H1 (cell line): ENCODE results near the gene PRKAG1. TPM values are rescaled to one million over a fixed set of nuclear protein-coding genes. Genes with fewer than 3 reads are reported as not detected.

ENCODE experiments used
- ASH2L ChIP-seq: fragments of 200-600, 300-600 bp; sonication (generic); IDR thresholded peaks from one replicate; pipeline ENCODE4 v1.7.1; 2017; ENCODE audit warnings: low read length
- ATF3 ChIP-seq: IDR thresholded peaks from 2 replicates; pipeline ENCODE4 v1.6.1; 2011; ENCODE audit warnings: low read depth, mild to moderate bottlenecking, low read length; ENCODE audit not compliant: insufficient read depth
- CBX8 ChIP-seq: fragments of 300-800, 300-1000 bp; sonication (generic); IDR thresholded peaks from 2 replicates; pipeline ENCODE4 v1.7.1; 2016; ENCODE audit warnings: low read depth, low read length, borderline replicate concordance
- CEBPB ChIP-seq: IDR thresholded peaks from 2 replicates; pipeline ENCODE4 v1.6.1; 2012; ENCODE audit warnings: low read depth, low read length
- CREB1 ChIP-seq: IDR thresholded peaks from 2 replicates; pipeline ENCODE4 v1.6.1; 2012; ENCODE audit warnings: inconsistent platforms
- CTCF ChIP-seq, 3 experiments: IDR thresholded peaks; 1 replicate in 2 of 3; 2 replicates in 1 of 3; pipeline versions ENCODE4 v1.5.1 to v1.6.1; 2011; ENCODE audit warnings: low read length in 3 of 3, mild to moderate bottlenecking in 3 of 3, inconsistent platforms in 2 of 3, low read depth in 1 of 3, moderate library complexity in 1 of 3; ENCODE audit not compliant: insufficient read depth in 1 of 3; ENCODE audit errors: control extremely low read depth in 1 of 3
- EP300 ChIP-seq, 2 experiments: IDR thresholded peaks; 1 replicate in 1 of 2; 2 replicates in 1 of 2; pipeline ENCODE4 v1.6.1; 2011 to 2012; ENCODE audit warnings: low read depth in 2 of 2, low read length in 2 of 2, mild to moderate bottlenecking in 2 of 2, borderline replicate concordance in 1 of 2, inconsistent platforms in 1 of 2, moderate library complexity in 1 of 2
- EZH2 ChIP-seq: fragments of 200-600 bp; sonication (generic); IDR thresholded peaks from 2 replicates; pipeline ENCODE4 v1.7.1; 2012; ENCODE audit warnings: low read depth, mild to moderate bottlenecking, moderate library complexity, low read length, inconsistent platforms; ENCODE audit not compliant: severe bottlenecking
- FOSL1 ChIP-seq: IDR thresholded peaks from 2 replicates; pipeline ENCODE4 v1.6.1; 2011; ENCODE audit warnings: mild to moderate bottlenecking, low read depth, low read length, moderate library complexity; ENCODE audit not compliant: insufficient read depth
- JUN ChIP-seq: IDR thresholded peaks from 2 replicates; pipeline ENCODE4 v1.6.1; 2011; ENCODE audit warnings: low read depth, mild to moderate bottlenecking, improper control_type of control experiment, low read length
- JUND ChIP-seq: IDR thresholded peaks from 2 replicates; pipeline ENCODE4 v1.6.1; 2011; ENCODE audit warnings: mild to moderate bottlenecking, improper control_type of control experiment, low read length
- KDM5A ChIP-seq: fragments of 200-600 bp; IDR thresholded peaks from 2 replicates; pipeline ENCODE4 v1.7.1; 2012; ENCODE audit warnings: mild to moderate bottlenecking, low read length, inconsistent platforms, mixed read lengths
- MAX ChIP-seq: IDR thresholded peaks from 2 replicates; pipeline ENCODE4 v1.6.1; 2012; ENCODE audit warnings: inconsistent platforms
- POLR2A ChIP-seq, 2 experiments: IDR thresholded peaks; 1 replicate in 1 of 2; 2 replicates in 1 of 2; pipeline ENCODE4 v1.6.1; 2011; ENCODE audit warnings: low read depth in 2 of 2, low read length in 2 of 2, mild to moderate bottlenecking in 2 of 2; ENCODE audit errors: control extremely low read depth in 1 of 2
- POLR2AphosphoS5 ChIP-seq: IDR thresholded peaks from 2 replicates; pipeline ENCODE4 v1.6.1; 2011; ENCODE audit warnings: low read depth, low read length
- RNF2 ChIP-seq: fragments of 200-900, 300-1000 bp; sonication (generic); IDR thresholded peaks from 2 replicates; pipeline ENCODE4 v1.7.1; 2016; ENCODE audit warnings: borderline replicate concordance, low read depth, mild to moderate bottlenecking, antibody characterized with exemption, low read length; ENCODE audit not compliant: poor library complexity, severe bottlenecking; ENCODE audit errors: missing control alignments
- SP2 ChIP-seq: IDR thresholded peaks from 2 replicates; pipeline ENCODE4 v1.6.1; 2012; ENCODE audit warnings: mild to moderate bottlenecking, low read length, inconsistent platforms
- SP4 ChIP-seq: IDR thresholded peaks from 2 replicates; pipeline ENCODE4 v1.6.1; 2012; ENCODE audit warnings: low read length, inconsistent platforms
- SUZ12 ChIP-seq: fragments of 200-600 bp; sonication (generic); IDR thresholded peaks from 2 replicates; pipeline ENCODE4 v1.6.1; 2012; ENCODE audit warnings: mild to moderate bottlenecking, inconsistent platforms, low read length, moderate library complexity, mixed read lengths
- TAF7 ChIP-seq: optimal IDR thresholded peaks from 2 replicates; pipeline ENCODE3; 2011; ENCODE audit warnings: low read depth, mild to moderate bottlenecking, inconsistent platforms, low read length, moderate library complexity, borderline replicate concordance
- TBP ChIP-seq: IDR thresholded peaks from 2 replicates; pipeline ENCODE4 v1.6.1; 2011; ENCODE audit warnings: low read depth, low read length, improper control_type of control experiment
- polyA plus RNA-seq, 7 experiments: library from polyadenylated mRNA; depleted of rRNA in 3 of 7; stranded (reverse) in 5 of 7; unstranded in 2 of 7; fragments of >200 nt in 5 of 7; fragments of 200-250 nt in 2 of 7; gene quantifications; 1 replicate in 5 of 7; 2 replicates in 1 of 7; 4 replicates in 1 of 7; pipeline versions ENCODE4 v1.2.1 to v1.2.3, GENCODE V29; 2011 to 2013; ENCODE audit warnings: missing spikeins in 2 of 7, mixed read lengths in 2 of 7
- total RNA-seq: library from RNA; stranded (reverse); fragmentation: NEBNext Ultra II Directional; extraction: Animal tissue kit (Norgen Biotek cat#: 25700); gene quantifications from 2 replicates; pipeline ENCODE4 v1.2.1, GENCODE V29; 2021

The PRKAG1 gene
- total and polyA plus RNA-seq, 2 of the 8 experiments (the other 6 are each of a cell fraction or from before 2014, with no cell fraction given): 38.6 to 57.5 TPM

- no peak for TF ChIP-seq FOSL1
- no peak for TF ChIP-seq SP2
- TF ChIP-seq TAF7: no peak
- TF ChIP-seq CBX8: no peak
- TF ChIP-seq POLR2A (IDR thresholded peaks at IDR 0.05; ENCODE audit: control extremely low read depth in 1 of 2, low read depth in 2 of 2, low read length in 2 of 2): no peak
- TF ChIP-seq CEBPB: no peak
- TF ChIP-seq MAX: 0 out of 2 replicates have a peak, but pooled peaks have one; percentile 32
- no peak for TF ChIP-seq EP300 (IDR thresholded peaks at IDR 0.05; ENCODE audit: borderline replicate concordance in 1 of 2, low read depth in 2 of 2, low read length in 2 of 2)
- TF ChIP-seq KDM5A: no peak
- TF ChIP-seq JUN: no peak
- TF ChIP-seq RNF2: peak; percentile 64
- no peak for TF ChIP-seq JUND
- TF ChIP-seq CREB1: no peak
- TF ChIP-seq CTCF (IDR thresholded peaks at IDR 0.05; ENCODE audit: control extremely low read depth in 1 of 3, insufficient read depth in 1 of 3, low read depth in 1 of 3, low read length in 3 of 3): peak; percentile 78 to 87 (median 80)
- peak; percentile 28 for TF ChIP-seq ASH2L
- TF ChIP-seq EZH2: peak; percentile 93
- TF ChIP-seq ATF3: no peak
- TF ChIP-seq POLR2AphosphoS5: no peak
- peak; percentile 90 for TF ChIP-seq SUZ12
- no peak for TF ChIP-seq SP4
- no peak for TF ChIP-seq TBP
These were observed 21.5 kb downstream of the PRKAG1 start (continued) for GRCh38 chr12:48996794-48997718.
